ENCODE data around the gene CBLB. TPM values are rescaled to one million over a fixed set of nuclear protein-coding genes. Genes with fewer than 3 reads are reported as not detected.

Gene CBLB
- total RNA-seq, 1 donor from 2014 or later, result 146 TPM

DNA sequence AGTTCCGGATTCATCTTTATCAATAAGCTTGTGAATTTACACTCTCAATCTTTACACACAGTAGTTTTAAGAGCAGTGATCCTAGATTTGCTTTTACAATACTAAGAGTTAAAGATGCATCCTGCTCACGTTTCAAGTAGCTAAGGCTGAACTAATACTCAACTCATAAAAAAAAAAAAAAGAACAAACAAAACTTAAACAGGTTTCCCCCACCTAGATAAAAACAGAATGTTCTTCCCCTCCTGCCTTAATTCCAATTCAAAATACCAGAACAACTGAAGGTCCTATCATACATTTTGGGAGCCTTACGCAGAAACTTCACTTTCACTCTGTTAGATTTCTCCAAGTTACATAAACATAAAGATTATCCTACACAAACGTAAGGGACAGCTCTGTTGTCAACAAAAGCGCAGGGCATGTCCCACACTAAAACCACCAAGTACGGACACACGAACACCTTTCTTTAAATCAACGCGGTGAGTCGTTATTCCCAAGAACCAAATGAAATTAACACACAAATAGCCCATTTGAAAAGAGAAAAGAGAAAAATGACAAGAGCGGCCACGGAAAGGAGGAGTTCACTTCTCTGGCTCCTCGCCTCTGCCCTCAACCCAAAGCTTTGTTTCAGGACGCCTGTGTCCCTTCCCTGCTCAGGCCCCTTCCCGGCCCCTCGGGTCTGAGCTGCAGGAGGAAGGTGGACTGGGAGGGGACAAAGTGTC lies 941 bp downstream of the CBLB start:
- H3K4me3 Mint-ChIP-seq (ENCODE audit: low read depth), result peak overlapping the region; percentile 89
- no peaks in the 10 kb centered on the region for H3K9me3 Mint-ChIP-seq
- peaks cover 45% of the 10 kb centered on the region for H3K36me3 Mint-ChIP-seq (ENCODE audit: low read depth)
- H3K4me1 Mint-ChIP-seq (ENCODE audit: low read depth), result peaks cover 28% of the 10 kb centered on the region
- no peaks in the 10 kb centered on the region for H3K27me3 Mint-ChIP-seq (ENCODE audit: low read depth)
- intact Hi-C loops (cut with micrococcal nuclease), result loop anchor here (1.0 to 5.0 kb wide), 12 partner anchors 32 to 739 kb away; no protein-coding TSS in a partner anchor
- peak overlapping the region; percentile 93 for H3K27ac Mint-ChIP-seq
- DNase-seq (ENCODE audit: low spot score), result no peak

DNA sequence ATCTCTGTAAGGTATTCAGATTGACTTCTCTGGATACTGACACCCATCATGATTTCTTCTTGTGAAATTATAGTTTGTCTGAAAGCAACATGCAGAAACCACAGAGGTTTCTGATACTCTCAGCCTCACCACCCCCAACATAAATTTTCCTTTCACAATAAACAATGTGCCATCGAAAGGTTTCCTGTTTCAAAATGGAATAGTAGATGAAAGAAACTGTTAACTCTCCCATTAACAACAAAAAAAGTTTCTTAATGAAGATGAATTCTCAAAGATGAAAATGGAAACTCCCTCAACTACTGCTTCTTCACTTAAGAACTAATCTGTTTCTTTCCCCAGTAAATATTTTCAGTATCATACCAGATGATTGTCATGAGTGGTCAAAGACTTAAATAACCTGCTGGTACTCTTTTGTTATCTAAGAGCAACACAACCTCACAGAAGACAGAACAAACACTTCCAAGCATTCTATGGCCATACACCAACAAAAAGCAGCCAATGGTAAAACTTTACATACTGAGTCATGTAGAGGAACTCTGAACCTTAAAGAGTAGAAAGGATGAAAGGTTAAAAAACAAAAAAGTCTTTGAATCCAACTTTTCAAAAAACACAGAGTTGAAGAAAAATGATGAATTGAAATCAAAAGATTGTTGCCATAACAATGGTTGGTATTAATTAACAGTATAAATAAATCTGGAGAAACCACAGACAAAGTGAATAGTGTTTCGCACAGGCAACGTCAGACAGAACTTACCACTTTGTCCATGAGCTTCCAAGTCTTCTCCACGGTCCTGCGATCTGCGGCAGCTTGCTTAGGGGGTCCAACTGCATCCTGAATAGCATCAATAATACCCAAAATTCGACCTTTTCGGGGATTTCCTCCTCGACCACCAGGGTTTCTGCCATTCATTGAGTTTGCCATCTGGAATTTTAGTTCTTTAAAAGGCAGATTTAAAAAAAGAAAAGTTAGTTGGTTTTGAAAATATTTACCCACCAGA lies 1.9 kb downstream of the CBLB start:
- intact Hi-C loops (cut with micrococcal nuclease), result loop anchor here (1.0 to 5.0 kb wide), 10 partner anchors 9 to 740 kb away; no protein-coding TSS in a partner anchor
- Mint-ChIP-seq H3K36me3 (ENCODE audit: low read depth) (peaks cover 45% of the 10 kb centered on the region), H3K4me1 (ENCODE audit: low read depth) (peaks cover 28% of the 10 kb centered on the region), H3K4me3 (ENCODE audit: low read depth) (peak overlapping the region; percentile 89), H3K27me3 (ENCODE audit: low read depth) (no peaks in the 10 kb centered on the region), H3K27ac (peak overlapping the region; percentile 93), H3K9me3 (no peaks in the 10 kb centered on the region)
- no peak for DNase-seq (ENCODE audit: low spot score)

DNA sequence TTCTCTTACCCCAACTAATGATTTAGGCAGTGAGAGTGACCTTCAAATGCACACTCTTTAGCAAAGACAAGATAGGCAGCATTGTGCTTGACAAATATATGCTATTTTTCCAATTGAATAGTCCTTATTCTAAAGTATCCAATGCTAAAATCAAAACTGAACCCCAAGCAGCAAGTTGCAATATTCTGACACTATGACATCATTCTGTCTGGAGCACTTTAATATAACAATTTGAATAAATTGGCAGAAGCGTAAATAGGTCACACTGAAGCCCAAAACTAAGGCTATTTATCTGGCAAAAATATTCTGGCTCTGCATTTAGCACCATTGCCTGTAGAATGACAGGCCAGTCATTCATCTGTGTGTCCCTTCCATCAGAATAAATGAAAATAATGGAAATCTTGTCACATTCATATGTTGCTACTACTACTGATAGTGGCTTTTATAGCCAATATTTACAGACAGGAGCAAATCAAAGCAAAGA lies 2.9 kb downstream of the CBLB start:
- Mint-ChIP-seq H3K4me3 (ENCODE audit: low read depth) (peak overlapping the region; percentile 89), H3K27ac (no peak overlapping the region), H3K9me3 (no peaks in the 10 kb centered on the region), H3K36me3 (ENCODE audit: low read depth) (peaks cover 45% of the 10 kb centered on the region), H3K4me1 (ENCODE audit: low read depth) (peaks cover 28% of the 10 kb centered on the region), H3K27me3 (ENCODE audit: low read depth) (no peaks in the 10 kb centered on the region)
- no peak for DNase-seq (ENCODE audit: low spot score)
- intact Hi-C loops (cut with micrococcal nuclease), result loop anchor here (1.0 to 5.0 kb wide), 10 partner anchors 10 to 741 kb away; no protein-coding TSS in a partner anchor

DNA sequence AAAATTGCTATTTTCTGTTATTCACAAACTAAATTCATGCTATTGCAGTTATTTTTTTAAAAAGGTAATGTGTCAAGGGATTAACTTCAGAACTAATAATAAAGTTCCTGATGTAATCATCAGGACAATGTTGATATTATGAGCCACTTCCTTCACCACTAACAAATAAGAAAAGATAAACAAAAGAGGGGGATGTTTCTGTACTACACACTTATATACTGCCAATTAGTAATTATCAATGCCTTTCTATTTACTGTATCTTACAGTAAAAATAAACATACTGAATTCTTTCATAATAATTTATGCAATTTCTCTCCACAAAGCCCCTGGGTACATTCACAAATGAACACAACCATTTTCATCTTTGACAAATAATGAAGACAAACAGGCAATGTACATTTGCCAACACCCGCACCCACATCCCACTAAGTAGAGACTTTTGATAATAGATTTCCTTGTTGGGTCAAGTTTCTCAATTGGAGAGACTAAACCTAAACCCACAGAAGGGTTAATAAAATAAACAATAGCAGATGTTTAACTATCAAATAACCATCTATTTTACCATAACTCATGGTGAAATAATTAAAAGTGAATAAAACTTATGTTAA lies 3.7 kb downstream of the CBLB start:
- DNase-seq (ENCODE audit: low spot score), result no peak
- Mint-ChIP-seq H3K9me3 (no peaks in the 10 kb centered on the region), H3K27me3 (ENCODE audit: low read depth) (no peaks in the 10 kb centered on the region), H3K4me3 (ENCODE audit: low read depth) (peak overlapping the region; percentile 66), H3K4me1 (ENCODE audit: low read depth) (peaks cover 24% of the 10 kb centered on the region), H3K36me3 (ENCODE audit: low read depth) (peaks cover 50% of the 10 kb centered on the region), H3K27ac (no peak overlapping the region)
- intact Hi-C loops (cut with micrococcal nuclease), result loop anchor here (2.0 to 5.0 kb wide), 3 partner anchors 18 to 742 kb away; no protein-coding TSS in a partner anchor

DNA sequence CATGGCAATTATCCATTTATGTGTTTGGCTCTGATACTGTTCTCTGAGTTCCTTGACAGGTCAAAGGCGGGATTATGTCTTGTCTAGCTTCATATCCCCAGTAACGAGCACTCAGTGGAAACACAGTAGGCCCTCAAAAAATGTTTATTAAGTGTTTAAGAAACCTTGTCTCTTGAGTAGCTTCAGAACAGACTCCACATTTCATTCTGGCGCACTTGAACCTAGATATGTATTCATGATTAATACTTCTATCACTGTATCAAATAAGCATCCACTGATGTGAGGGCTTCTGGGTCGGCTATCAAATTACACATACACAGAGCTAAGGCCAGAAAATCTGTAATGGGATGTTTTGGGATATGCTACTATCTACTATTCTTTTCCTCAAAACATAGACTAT lies 4.6 kb downstream of the CBLB start:
- no peak overlapping the region for H3K27ac Mint-ChIP-seq
- peaks cover 55% of the 10 kb centered on the region for H3K36me3 Mint-ChIP-seq (ENCODE audit: low read depth)
- intact Hi-C loops (cut with micrococcal nuclease), result loop anchor here (2.0 kb wide), 1 partner anchor 17 kb away; no protein-coding TSS in a partner anchor
- no peaks in the 10 kb centered on the region for H3K9me3 Mint-ChIP-seq
- peak overlapping the region; percentile 66 for H3K4me3 Mint-ChIP-seq (ENCODE audit: low read depth)
- H3K27me3 Mint-ChIP-seq (ENCODE audit: low read depth), result no peaks in the 10 kb centered on the region
- peaks cover 20% of the 10 kb centered on the region for H3K4me1 Mint-ChIP-seq (ENCODE audit: low read depth)
- no peak for DNase-seq (ENCODE audit: low spot score)

DNA sequence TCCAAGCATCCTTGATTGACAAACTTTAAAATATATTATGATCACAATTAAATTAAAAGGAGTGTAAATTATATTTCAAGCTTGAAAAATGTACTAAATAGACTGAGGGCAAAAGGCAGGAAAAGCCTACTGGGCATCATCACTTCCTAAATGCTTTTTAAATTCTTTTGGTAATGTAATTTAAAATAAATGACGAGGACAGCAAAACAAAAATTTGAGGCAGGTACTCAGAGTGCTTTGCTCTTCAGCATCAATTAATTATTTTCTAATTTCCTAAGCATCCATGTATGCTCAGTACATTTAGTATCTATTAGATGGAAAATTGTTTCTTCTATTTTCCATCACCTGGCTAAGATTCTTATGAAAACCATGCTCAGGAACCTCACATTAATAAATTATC lies 5.2 kb downstream of the CBLB start:
- DNase-seq (ENCODE audit: low spot score), result no peak
- no peaks in the 10 kb centered on the region for H3K27me3 Mint-ChIP-seq (ENCODE audit: low read depth)
- H3K4me3 Mint-ChIP-seq (ENCODE audit: low read depth), result no peak overlapping the region
- intact Hi-C loops (cut with micrococcal nuclease), result loop anchor here (2.0 kb wide), 1 partner anchor 17 kb away; no protein-coding TSS in a partner anchor
- H3K27ac Mint-ChIP-seq, result no peak overlapping the region
- peaks cover 59% of the 10 kb centered on the region for H3K36me3 Mint-ChIP-seq (ENCODE audit: low read depth)
- peaks cover 20% of the 10 kb centered on the region for H3K4me1 Mint-ChIP-seq (ENCODE audit: low read depth)
- no peaks in the 10 kb centered on the region for H3K9me3 Mint-ChIP-seq

DNA sequence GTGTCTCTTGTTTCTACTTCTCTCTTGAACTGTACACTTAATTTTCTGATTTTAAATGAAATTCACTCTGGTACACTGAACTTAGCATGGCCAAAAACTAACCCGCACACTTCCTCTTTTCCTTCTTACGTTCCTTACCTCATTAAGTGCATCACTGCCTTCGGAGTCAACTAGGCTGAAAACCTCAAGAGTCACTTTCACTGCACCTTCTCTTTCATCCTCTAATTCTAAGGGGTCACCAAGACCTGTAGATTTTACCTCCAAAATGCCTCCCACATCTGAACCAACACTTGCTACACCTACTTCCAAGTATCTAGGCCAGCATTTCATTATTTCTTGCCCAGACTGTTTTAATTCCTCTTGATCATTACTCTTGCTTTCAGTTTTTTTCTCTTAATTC lies 6.6 kb downstream of the CBLB start:
- H3K27me3 Mint-ChIP-seq (ENCODE audit: low read depth), result no peaks in the 10 kb centered on the region
- H3K4me3 Mint-ChIP-seq (ENCODE audit: low read depth), result no peak overlapping the region
- H3K9me3 Mint-ChIP-seq, result no peaks in the 10 kb centered on the region
- no peak for DNase-seq (ENCODE audit: low spot score)
- H3K36me3 Mint-ChIP-seq (ENCODE audit: low read depth), result peaks cover 59% of the 10 kb centered on the region
- H3K4me1 Mint-ChIP-seq (ENCODE audit: low read depth), result peaks cover 26% of the 10 kb centered on the region
- no peak overlapping the region for H3K27ac Mint-ChIP-seq
- intact Hi-C loops (cut with micrococcal nuclease), result no loop called here

DNA sequence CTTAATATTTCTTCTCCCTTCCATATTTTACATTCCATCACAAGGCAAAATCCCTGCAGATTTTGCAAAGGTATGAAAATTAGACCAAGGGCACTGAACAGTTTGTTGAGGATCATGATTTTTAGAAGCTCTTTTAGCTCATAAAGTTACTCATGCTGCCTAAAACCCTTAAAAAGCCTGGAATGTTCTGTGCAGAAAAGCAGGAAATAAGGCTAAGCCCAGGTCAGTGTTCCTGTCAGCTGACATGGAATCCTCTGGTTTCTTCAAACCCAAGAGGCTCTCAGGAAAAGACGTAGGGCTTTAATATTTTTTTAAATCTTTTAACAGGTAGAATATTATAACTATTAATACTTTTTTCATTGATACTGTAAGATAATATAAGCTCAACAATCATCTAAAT lies 8.2 kb downstream of the CBLB start:
- DNase-seq (ENCODE audit: low spot score), result no peak
- intact Hi-C loops (cut with micrococcal nuclease), result no loop called here
- peaks cover 23% of the 10 kb centered on the region for H3K4me1 Mint-ChIP-seq (ENCODE audit: low read depth)
- H3K36me3 Mint-ChIP-seq (ENCODE audit: low read depth), result peaks cover 57% of the 10 kb centered on the region
- no peak overlapping the region for H3K4me3 Mint-ChIP-seq (ENCODE audit: low read depth)
- H3K9me3 Mint-ChIP-seq, result no peaks in the 10 kb centered on the region
- no peak overlapping the region for H3K27ac Mint-ChIP-seq
- H3K27me3 Mint-ChIP-seq (ENCODE audit: low read depth), result no peaks in the 10 kb centered on the region

DNA sequence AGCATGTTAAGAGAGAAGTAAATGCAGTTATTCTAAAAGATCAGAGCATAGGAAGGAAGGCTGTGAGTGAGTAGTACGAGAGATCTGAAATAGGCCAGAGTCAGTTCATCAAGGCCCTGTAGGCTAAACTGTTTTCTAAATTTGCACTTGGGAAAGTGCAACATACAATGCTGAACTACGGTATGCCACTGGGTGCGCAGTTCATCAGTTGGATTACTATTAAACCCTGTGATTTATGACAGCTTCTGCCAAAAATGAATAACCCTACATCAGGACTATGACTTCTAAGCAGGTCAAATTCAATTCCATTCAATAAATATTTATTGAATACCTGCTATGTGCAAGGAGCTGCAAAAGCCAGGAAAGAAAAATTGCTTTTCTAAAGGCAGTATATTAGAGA lies 10.8 kb downstream of the CBLB start:
- H3K36me3 Mint-ChIP-seq (ENCODE audit: low read depth), result peaks cover 62% of the 10 kb centered on the region
- H3K27ac Mint-ChIP-seq, result no peak overlapping the region
- intact Hi-C loops (cut with micrococcal nuclease), result no loop called here
- no peak for DNase-seq (ENCODE audit: low spot score)
- no peak overlapping the region for H3K4me3 Mint-ChIP-seq (ENCODE audit: low read depth)
- H3K27me3 Mint-ChIP-seq (ENCODE audit: low read depth), result no peaks in the 10 kb centered on the region
- H3K4me1 Mint-ChIP-seq (ENCODE audit: low read depth), result peaks cover 19% of the 10 kb centered on the region
- peaks cover 5% of the 10 kb centered on the region for H3K9me3 Mint-ChIP-seq

DNA sequence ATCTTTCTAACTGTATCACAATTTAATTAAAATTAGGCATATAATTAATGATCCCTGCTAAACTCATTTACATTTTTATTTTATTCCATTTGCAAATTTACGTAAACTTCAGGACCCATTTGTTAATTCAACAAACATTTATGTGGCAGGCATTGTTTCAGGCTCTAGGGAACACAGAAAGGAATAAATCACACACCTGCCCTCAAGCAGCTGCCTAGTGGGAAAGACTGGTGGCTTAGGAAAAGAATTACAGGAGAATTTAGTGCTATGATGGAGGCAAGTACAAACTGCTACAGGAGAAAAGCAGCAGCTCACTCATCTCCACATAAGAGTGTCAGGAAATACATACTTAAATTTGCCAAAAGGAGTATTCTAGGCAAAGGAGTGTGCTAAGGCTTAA lies 11.2 kb downstream of the CBLB start:
- intact Hi-C loops (cut with micrococcal nuclease), result no loop called here
- Mint-ChIP-seq H3K9me3 (peaks cover 5% of the 10 kb centered on the region), H3K27me3 (ENCODE audit: low read depth) (no peaks in the 10 kb centered on the region), H3K36me3 (ENCODE audit: low read depth) (peaks cover 66% of the 10 kb centered on the region), H3K4me3 (ENCODE audit: low read depth) (no peak overlapping the region), H3K4me1 (ENCODE audit: low read depth) (peaks cover 19% of the 10 kb centered on the region), H3K27ac (no peak overlapping the region)
- no peak for DNase-seq (ENCODE audit: low spot score)

DNA sequence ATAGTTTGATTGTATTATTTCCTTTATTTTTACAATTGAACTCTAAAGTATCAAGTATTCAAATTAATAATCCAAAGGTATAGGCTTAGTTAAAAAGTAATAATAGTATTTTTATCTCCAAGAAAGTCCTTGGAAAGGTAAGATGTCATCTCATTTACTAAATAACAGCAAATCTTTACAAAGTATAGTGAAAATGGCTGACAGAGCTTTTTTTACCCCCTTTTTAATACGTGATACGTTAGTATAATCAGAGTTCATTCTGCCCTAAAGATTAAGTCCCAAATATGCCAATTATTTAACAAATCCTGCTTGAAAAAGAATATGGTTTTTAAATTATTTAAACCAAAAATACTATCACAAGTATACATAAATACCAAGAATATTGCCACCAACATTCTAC lies 12.2 kb downstream of the CBLB start:
- Mint-ChIP-seq H3K27me3 (ENCODE audit: low read depth) (no peaks in the 10 kb centered on the region), H3K4me3 (ENCODE audit: low read depth) (no peak overlapping the region), H3K27ac (no peak overlapping the region), H3K9me3 (peaks cover 5% of the 10 kb centered on the region), H3K4me1 (ENCODE audit: low read depth) (peaks cover 21% of the 10 kb centered on the region), H3K36me3 (ENCODE audit: low read depth) (peaks cover 74% of the 10 kb centered on the region)
- no peak for DNase-seq (ENCODE audit: low spot score)
- intact Hi-C loops (cut with micrococcal nuclease), result no loop called here

DNA sequence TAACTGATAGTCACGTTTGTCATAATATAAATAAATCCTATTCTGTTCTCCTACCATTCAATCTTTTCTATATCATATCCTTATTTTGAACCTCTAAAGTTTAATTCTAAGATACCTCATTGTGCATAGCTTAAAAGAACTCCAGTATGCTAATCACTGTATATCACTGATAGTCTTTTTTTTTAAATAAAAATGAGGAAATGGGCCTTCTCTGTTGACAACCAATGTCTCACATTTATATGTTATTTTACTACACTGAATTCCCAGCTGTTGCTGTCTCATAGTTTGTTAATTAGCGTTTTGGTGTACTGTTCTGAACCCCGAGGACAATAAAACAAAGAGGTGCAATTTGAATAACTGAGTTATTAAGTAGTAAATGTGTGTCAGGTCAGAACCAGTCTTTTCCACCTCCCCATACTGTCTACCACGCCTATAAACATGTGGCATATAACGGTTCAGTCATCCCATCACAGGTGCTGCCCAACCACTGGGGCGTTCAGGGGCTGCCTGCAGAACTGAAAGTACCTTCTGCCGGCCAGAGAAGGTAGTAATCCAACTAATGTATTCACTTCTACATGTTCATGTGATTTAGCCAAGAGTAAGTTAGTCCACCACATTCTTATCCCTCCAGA lies 14.9 kb downstream of the CBLB start:
- DNase-seq (ENCODE audit: low spot score), result no peak
- Mint-ChIP-seq H3K27me3 (ENCODE audit: low read depth) (no peaks in the 10 kb centered on the region), H3K36me3 (ENCODE audit: low read depth) (peaks cover 86% of the 10 kb centered on the region), H3K27ac (no peak overlapping the region), H3K9me3 (peaks cover 12% of the 10 kb centered on the region), H3K4me1 (ENCODE audit: low read depth) (peaks cover 36% of the 10 kb centered on the region), H3K4me3 (ENCODE audit: low read depth) (no peak overlapping the region)
- intact Hi-C loops (cut with micrococcal nuclease), result no loop called here

Data from activated T-helper 2 cell treated with anti-CD3 and anti-CD28 coated beads, Interferon-gamma antibody, Interleukin-2, Interleukin-4, amounts not matched to agents 10 μg/mL and 5 μg/mL and 100 μg/mL, durations not matched to agents 14 hours and 24 hours and 36 hours (primary cell).